Lung (tissue), 12 donors: ENCODE data around the gene ZBTB9. TPM values are rescaled to one million over a fixed set of nuclear protein-coding genes. Genes with fewer than 3 reads are reported as not detected.

Source experiments
- ATAC-seq: fragments of 200-7000 bp; cut with Tn5 transposase; one replicate; pipeline ENCODE4 v1.9.1; 2020; ENCODE audit warnings: moderate number of reproducible peaks; ENCODE audit not compliant: insufficient read depth, low FRiP score
- DNase-seq, 3 donors: peaks; one replicate each; pipeline ENCODE4 v3.0.0-alpha.2; 2013 to 2017
- H3K27ac ChIP-seq, 2 donors: one replicate each; pipeline ENCODE4 v1.5.1; 2013; ENCODE audit warnings: mild to moderate bottlenecking in 2 of 2, moderate library complexity in 2 of 2, control low read depth in 1 of 2, inconsistent platforms in 1 of 2, low read depth in 1 of 2, low read length in 1 of 2
- H3K27me3 ChIP-seq, 3 donors: one replicate each; pipeline ENCODE4 v1.5.1; 2013; ENCODE audit warnings: low read length in 2 of 3; ENCODE audit not compliant: control insufficient read depth in 3 of 3, insufficient read depth in 3 of 3
- H3K36me3 ChIP-seq, 4 donors: one replicate each; pipeline ENCODE4 v1.5.1; 2013; ENCODE audit warnings: low read length in 4 of 4, mild to moderate bottlenecking in 1 of 4, moderate library complexity in 1 of 4; ENCODE audit not compliant: control insufficient read depth in 4 of 4, insufficient read depth in 4 of 4
- H3K4me1 ChIP-seq, 5 donors: one replicate each; pipeline ENCODE4 v1.5.1; 2013; ENCODE audit warnings: low read length in 5 of 5, mild to moderate bottlenecking in 2 of 5, moderate library complexity in 1 of 5; ENCODE audit not compliant: control insufficient read depth in 5 of 5, insufficient read depth in 5 of 5
- H3K4me3 ChIP-seq: one replicate; pipeline ENCODE4 v1.5.1; 2013; ENCODE audit warnings: mild to moderate bottlenecking, control low read depth, moderate library complexity
- H3K9ac ChIP-seq, 2 donors: one replicate each; pipeline ENCODE4 v1.5.1; 2013; ENCODE audit warnings: low read length in 2 of 2, control low read depth in 1 of 2; ENCODE audit not compliant: insufficient read depth in 1 of 2
- H3K9me3 ChIP-seq, 4 donors: one replicate each; pipeline ENCODE4 v1.5.1; 2013; ENCODE audit warnings: low read length in 3 of 4, mild to moderate bottlenecking in 1 of 4, moderate library complexity in 1 of 4; ENCODE audit not compliant: control insufficient read depth in 4 of 4, insufficient read depth in 3 of 4
- WGBS, 2 donors: extraction: QIAGEN DNeasy Blood & Tissue Kit; methylation state at CpG; one replicate each; pipeline ENCODE4 v1.1.7; 2013; 5-methylcytosine and 5-hydroxymethylcytosine counted together
- polyA plus RNA-seq, 2 donors: library from polyadenylated mRNA; stranded (reverse); fragments of 200-250 nt; gene quantifications; one replicate each; pipeline ENCODE4 v1.2.1, GENCODE V29; 2013
- total RNA-seq, 2 donors: library from RNA; depleted of rRNA in 1 of 2; stranded (reverse); fragments of >200 nt in 1 of 2; gene quantifications; one replicate each; pipeline ENCODE4 v1.2.1, GENCODE V29; 2014 to 2021
- TF ChIP-seq, protein P1 (sequence below): IDR thresholded peaks from 2 replicates; pipeline ENCODE4 v1.5.1; 2012; ENCODE audit warnings: mild to moderate bottlenecking; ENCODE audit errors: control extremely low read depth, extremely low read depth
- donor health status: control.
- donor health status: control.
- donor health status: Bipolar disorder and iron deficiency.
- donor health status: healthy.
- donor health status: DM: yes; HTN: yes; CAD: no.

ZBTB9 gene
- total and polyA plus RNA-seq, 4 donors: 4.0 to 7.9 (median 4.5) TPM

DNA sequence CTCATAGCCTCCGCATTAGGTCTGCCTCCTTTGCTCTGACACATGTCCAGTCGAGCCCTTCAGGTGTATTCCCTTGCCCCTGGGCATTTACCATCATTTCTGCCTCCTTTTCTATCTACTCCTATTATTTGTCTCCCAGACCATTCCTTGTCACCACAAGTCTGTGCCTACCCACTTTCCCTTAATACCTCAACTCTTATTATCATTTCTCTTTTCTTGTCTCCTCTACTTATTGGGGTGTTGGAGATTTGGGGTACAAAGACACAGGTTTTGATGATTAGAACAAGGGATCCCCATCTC, 33.1 kb upstream of the ZBTB9 start:
- no peak for ATAC-seq
- H3K27ac ChIP-seq: no peak overlapping the region
- H3K9ac ChIP-seq: no peak overlapping the region
- peaks cover 0 to 10% (median 0%) of the 10 kb centered on the region in 4 donors for H3K36me3 ChIP-seq
- 87 to 93% methylated on average over 2 of the region's 2 CpGs for WGBS, 2 donors
- no peak for DNase-seq
- no peak overlapping the region for H3K4me3 ChIP-seq
- TF ChIP-seq, protein P1, sequence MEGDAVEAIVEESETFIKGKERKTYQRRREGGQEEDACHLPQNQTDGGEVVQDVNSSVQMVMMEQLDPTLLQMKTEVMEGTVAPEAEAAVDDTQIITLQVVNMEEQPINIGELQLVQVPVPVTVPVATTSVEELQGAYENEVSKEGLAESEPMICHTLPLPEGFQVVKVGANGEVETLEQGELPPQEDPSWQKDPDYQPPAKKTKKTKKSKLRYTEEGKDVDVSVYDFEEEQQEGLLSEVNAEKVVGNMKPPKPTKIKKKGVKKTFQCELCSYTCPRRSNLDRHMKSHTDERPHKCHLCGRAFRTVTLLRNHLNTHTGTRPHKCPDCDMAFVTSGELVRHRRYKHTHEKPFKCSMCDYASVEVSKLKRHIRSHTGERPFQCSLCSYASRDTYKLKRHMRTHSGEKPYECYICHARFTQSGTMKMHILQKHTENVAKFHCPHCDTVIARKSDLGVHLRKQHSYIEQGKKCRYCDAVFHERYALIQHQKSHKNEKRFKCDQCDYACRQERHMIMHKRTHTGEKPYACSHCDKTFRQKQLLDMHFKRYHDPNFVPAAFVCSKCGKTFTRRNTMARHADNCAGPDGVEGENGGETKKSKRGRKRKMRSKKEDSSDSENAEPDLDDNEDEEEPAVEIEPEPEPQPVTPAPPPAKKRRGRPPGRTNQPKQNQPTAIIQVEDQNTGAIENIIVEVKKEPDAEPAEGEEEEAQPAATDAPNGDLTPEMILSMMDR: no peak
- H3K27me3 ChIP-seq: no peaks in the 10 kb centered on the region
- peaks cover 9 to 41% (median 21%) of the 10 kb centered on the region in 5 donors for H3K4me1 ChIP-seq
- no peaks in the 10 kb centered on the region for H3K9me3 ChIP-seq

DNA sequence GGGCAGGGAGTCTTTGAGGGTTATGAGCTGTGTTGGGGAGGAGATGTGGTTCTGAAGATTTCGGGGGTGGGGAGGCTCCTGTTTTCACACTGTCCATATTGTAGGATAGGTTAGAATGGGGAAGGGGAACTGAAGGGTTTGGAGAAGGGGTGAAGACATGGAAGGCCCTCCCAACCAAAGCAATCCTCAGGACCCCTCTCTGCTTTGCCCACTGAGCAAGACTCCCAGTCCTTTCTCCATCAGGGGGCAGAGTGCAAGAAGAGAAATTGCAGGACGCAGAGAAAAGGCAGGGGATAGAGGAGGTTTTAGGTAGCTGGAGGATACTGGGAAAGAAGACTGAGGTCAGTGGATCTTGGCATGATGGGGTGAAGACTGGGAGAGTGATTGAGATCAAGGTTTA, 30.6 kb upstream of the ZBTB9 start:
- Histone ChIP-seq H3K27ac (peak overlapping the region in 1 of 2 donors; percentile 92), H3K4me1 (peaks cover 9 to 37% (median 18%) of the 10 kb centered on the region in 5 donors), H3K9ac (no peak overlapping the region), H3K36me3 (peaks cover 0 to 5% (median 0%) of the 10 kb centered on the region in 4 donors), H3K9me3 (no peaks in the 10 kb centered on the region), H3K4me3 (no peak overlapping the region), H3K27me3 (no peaks in the 10 kb centered on the region)
- DNase-seq (no peak), ATAC-seq (no peak)
- TF ChIP-seq, protein P1: no peak
- 92 to 95% methylated on average over 2 of the region's 2 CpGs for WGBS, 2 donors

DNA sequence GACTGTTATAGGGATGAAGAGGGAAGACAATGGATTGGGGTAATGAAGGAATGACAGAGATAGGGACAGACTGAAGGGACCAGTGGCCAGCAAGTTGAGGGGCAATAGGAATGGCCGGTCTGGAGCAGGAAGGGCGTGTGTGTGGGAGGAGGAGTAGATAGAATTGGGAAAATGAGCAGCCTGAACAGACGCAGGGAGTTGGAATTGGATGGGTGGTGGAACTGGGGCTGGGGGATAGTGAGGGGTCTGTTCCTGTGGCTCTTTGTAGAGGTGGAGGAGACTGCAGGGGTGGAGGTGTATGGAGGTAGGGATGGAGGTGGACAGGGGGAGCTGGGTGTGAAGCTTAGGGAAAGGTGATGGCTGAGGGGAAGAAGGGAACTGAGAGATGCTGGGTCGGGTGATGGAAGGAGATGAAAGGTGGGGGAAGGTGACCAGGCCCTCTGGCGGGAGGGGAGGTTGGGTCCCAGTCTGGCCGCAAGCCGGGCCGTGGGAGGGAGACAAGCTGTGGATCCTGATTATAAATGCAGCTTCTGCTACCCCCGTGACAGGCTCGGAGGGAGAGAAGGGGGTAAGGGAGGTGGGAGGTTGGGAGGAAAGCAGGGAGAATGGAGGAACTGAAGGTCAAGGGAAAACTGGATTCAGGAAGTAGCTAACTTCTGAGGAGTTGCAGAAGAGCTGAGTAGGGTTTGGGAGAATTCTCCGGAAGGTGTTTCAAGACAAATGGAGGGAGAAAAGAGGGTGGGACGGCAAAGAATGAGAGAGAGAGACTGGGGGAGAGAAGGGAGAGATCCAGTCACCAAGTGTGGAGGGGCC, 29.3 kb upstream of the ZBTB9 start:
- no peak for ATAC-seq
- TF ChIP-seq, protein P1: no peak
- Histone ChIP-seq H3K4me1 (peaks cover 9 to 37% (median 20%) of the 10 kb centered on the region in 5 donors), H3K27ac (peak overlapping the region; percentile 92 to 93), H3K9me3 (no peaks in the 10 kb centered on the region), H3K4me3 (peak overlapping the region; percentile 38), H3K9ac (peak overlapping the region; percentile 83 to 86), H3K36me3 (peaks cover 0 to 5% (median 0%) of the 10 kb centered on the region in 4 donors), H3K27me3 (no peaks in the 10 kb centered on the region)
- WGBS, 2 donors: 15 to 18% methylated on average over 12 of the region's 12 CpGs
- no peak for DNase-seq
